Keratinocyte (primary cell): ENCODE data around the gene SUMF2.

ENCODE experiments used
- EZH2 ChIP-seq: IDR thresholded peaks from one replicate; pipeline ENCODE4 v1.6.1; 2012; ENCODE audit warnings: inconsistent platforms, mild to moderate bottlenecking, low read length, moderate library complexity
- TF ChIP-seq, protein P1 (sequence below), 3 experiments: IDR thresholded peaks in 1 of 3; conservative IDR thresholded peaks in 1 of 3; optimal IDR thresholded peaks in 1 of 3; 2 replicates in 2 of 3; 3 replicates in 1 of 3; pipeline versions ENCODE3 to v1.5.1; 2011; ENCODE audit warnings: low read length in 3 of 3, mild to moderate bottlenecking in 3 of 3, moderate library complexity in 2 of 3, control low read depth in 1 of 3, inconsistent platforms in 1 of 3; ENCODE audit not compliant: insufficient read depth in 2 of 3; ENCODE audit errors: extremely low read depth in 1 of 3

DNA sequence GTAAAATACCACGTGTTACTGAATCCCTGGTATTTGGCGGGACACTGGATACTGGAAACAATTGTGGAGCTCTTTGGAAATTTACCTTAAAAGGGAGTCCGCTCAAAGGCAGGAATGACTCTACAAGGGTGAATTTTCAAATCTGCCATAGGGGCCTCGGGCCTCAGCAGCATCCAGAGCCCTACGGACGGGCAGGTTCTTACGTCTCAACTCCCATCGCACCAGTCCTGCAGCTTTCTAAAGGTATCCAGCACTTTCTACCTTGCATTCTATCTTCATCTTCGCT lies 13.1 kb upstream of the SUMF2 start:
- no peak for TF ChIP-seq EZH2
- TF ChIP-seq, protein P1, sequence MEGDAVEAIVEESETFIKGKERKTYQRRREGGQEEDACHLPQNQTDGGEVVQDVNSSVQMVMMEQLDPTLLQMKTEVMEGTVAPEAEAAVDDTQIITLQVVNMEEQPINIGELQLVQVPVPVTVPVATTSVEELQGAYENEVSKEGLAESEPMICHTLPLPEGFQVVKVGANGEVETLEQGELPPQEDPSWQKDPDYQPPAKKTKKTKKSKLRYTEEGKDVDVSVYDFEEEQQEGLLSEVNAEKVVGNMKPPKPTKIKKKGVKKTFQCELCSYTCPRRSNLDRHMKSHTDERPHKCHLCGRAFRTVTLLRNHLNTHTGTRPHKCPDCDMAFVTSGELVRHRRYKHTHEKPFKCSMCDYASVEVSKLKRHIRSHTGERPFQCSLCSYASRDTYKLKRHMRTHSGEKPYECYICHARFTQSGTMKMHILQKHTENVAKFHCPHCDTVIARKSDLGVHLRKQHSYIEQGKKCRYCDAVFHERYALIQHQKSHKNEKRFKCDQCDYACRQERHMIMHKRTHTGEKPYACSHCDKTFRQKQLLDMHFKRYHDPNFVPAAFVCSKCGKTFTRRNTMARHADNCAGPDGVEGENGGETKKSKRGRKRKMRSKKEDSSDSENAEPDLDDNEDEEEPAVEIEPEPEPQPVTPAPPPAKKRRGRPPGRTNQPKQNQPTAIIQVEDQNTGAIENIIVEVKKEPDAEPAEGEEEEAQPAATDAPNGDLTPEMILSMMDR (optimal IDR thresholded peaks at IDR 0.05 in 1 of 3, IDR thresholded peaks at IDR 0.05 in 1 of 3, conservative IDR thresholded peaks at IDR 0.05 in 1 of 3; ENCODE audit: extremely low read depth in 1 of 3, insufficient read depth in 2 of 3, low read length in 3 of 3): no peak
